Measurements from ENCODE around the gene TUBD1.

The TUBD1 gene

GRCh38 chr17:59815965-59816364 is 76.8 kb downstream of the TUBD1 start:
- Histone ChIP-seq H3K4me3 (ENCODE audit: insufficient read depth, low read length, poor library complexity, severe bottlenecking) (no peak overlapping the region), H3F3A (ENCODE audit: insufficient read depth) (no peaks in the 10 kb centered on the region; the same call in 1 of the 2 replicates), H3K36me3 (ENCODE audit: low read length) (no peaks in the 10 kb centered on the region), H3K27me3 (ENCODE audit: low read length) (no peaks in the 10 kb centered on the region), H3K79me2 (ENCODE audit: insufficient read depth, low read length) (no peaks in the 10 kb centered on the region), H3K27ac (ENCODE audit: low read depth, low read length) (no peak overlapping the region), H3K9me3 (ENCODE audit: insufficient read depth, low read length) (no peaks in the 10 kb centered on the region), H2AFZ (ENCODE audit: low read depth, low read length, severe bottlenecking) (no peak overlapping the region), H3K9me2 (replicated peaks; ENCODE audit: insufficient read depth, low read length) (no peaks in the 10 kb centered on the region), H3K4me2 (ENCODE audit: low read depth, low read length, poor library complexity, severe bottlenecking) (no peak overlapping the region), H3K9ac (ENCODE audit: low read length) (no peak overlapping the region), H4K20me1 (ENCODE audit: low read depth, low read length) (no peaks in the 10 kb centered on the region)
- no peak for TF ChIP-seq CTCF (IDR thresholded peaks at IDR 0.05; ENCODE audit: insufficient read depth, low read length, poor library complexity, severe bottlenecking)
- no peak for TF ChIP-seq EZH2phosphoT487 (conservative IDR thresholded peaks at IDR 0.05; ENCODE audit: low read length)

- H3K79me2 ChIP-seq (ENCODE audit: insufficient read depth, low read length) = no peaks in the 10 kb centered on the region
- no peaks in the 10 kb centered on the region for H3K27me3 ChIP-seq (ENCODE audit: low read length)
- no peaks in the 10 kb centered on the region for H4K20me1 ChIP-seq (ENCODE audit: low read depth, low read length)
- no peaks in the 10 kb centered on the region for H3K36me3 ChIP-seq (ENCODE audit: low read length)
- H3F3A ChIP-seq (ENCODE audit: insufficient read depth) = no peaks in the 10 kb centered on the region; the same call in 1 of the 2 replicates
- no peak overlapping the region for H3K4me3 ChIP-seq (ENCODE audit: insufficient read depth, low read length, poor library complexity, severe bottlenecking)
- no peak overlapping the region for H3K4me2 ChIP-seq (ENCODE audit: low read depth, low read length, poor library complexity, severe bottlenecking)
- no peaks in the 10 kb centered on the region for H3K9me3 ChIP-seq (ENCODE audit: insufficient read depth, low read length)
- no peaks in the 10 kb centered on the region for H3K9me2 ChIP-seq (replicated peaks; ENCODE audit: insufficient read depth, low read length)
- H3K27ac ChIP-seq (ENCODE audit: low read depth, low read length) = no peak overlapping the region
- no peak for TF ChIP-seq CTCF (IDR thresholded peaks at IDR 0.05; ENCODE audit: insufficient read depth, low read length, poor library complexity, severe bottlenecking)
- no peak for TF ChIP-seq EZH2phosphoT487 (conservative IDR thresholded peaks at IDR 0.05; ENCODE audit: low read length)
- H3K9ac ChIP-seq (ENCODE audit: low read length) = no peak overlapping the region
- H2AFZ ChIP-seq (ENCODE audit: low read depth, low read length, severe bottlenecking) = no peak overlapping the region
Observed at GRCh38 chr17:59814685-59815084, 78.1 kb downstream of the TUBD1 start.

- Histone ChIP-seq H3K9me2 (replicated peaks; ENCODE audit: insufficient read depth, low read length) (no peaks in the 10 kb centered on the region), H4K20me1 (ENCODE audit: low read depth, low read length) (no peaks in the 10 kb centered on the region), H3K79me2 (ENCODE audit: insufficient read depth, low read length) (no peaks in the 10 kb centered on the region), H3K9ac (ENCODE audit: low read length) (no peak overlapping the region), H3K36me3 (ENCODE audit: low read length) (no peaks in the 10 kb centered on the region), H3F3A (ENCODE audit: insufficient read depth) (no peaks in the 10 kb centered on the region; the same call in 1 of the 2 replicates), H2AFZ (ENCODE audit: low read depth, low read length, severe bottlenecking) (no peak overlapping the region), H3K4me3 (ENCODE audit: insufficient read depth, low read length, poor library complexity, severe bottlenecking) (no peak overlapping the region), H3K4me2 (ENCODE audit: low read depth, low read length, poor library complexity, severe bottlenecking) (no peak overlapping the region), H3K27ac (ENCODE audit: low read depth, low read length) (no peak overlapping the region), H3K9me3 (ENCODE audit: insufficient read depth, low read length) (no peaks in the 10 kb centered on the region), H3K27me3 (ENCODE audit: low read length) (no peaks in the 10 kb centered on the region)
- no peak for TF ChIP-seq CTCF (IDR thresholded peaks at IDR 0.05; ENCODE audit: insufficient read depth, low read length, poor library complexity, severe bottlenecking)
- TF ChIP-seq EZH2phosphoT487 (conservative IDR thresholded peaks at IDR 0.05; ENCODE audit: low read length) = no peak
Observed at GRCh38 chr17:59814276-59814675, 78.5 kb downstream of the TUBD1 start.
